NCI-H2227 (cell line): Measurements from ENCODE around the gene LTC4S.

ENCODE experiments used
- DNase-seq: peaks from one replicate; lab custom pipeline; 2025; ENCODE audit not compliant: unreplicated experiment; lab: John Stamatoyannopoulos, UW

LTC4S gene

GRCh38 chr5:179806250-179807048 is 12.7 kb downstream of the LTC4S start, which contains the start of gene MGAT4B:
MGAT4B (minus strand) TSS chr5:179806866; CDS start chr5:179806583, 283 bp downstream.
- peak; percentile 76 for DNase-seq

DNA sequence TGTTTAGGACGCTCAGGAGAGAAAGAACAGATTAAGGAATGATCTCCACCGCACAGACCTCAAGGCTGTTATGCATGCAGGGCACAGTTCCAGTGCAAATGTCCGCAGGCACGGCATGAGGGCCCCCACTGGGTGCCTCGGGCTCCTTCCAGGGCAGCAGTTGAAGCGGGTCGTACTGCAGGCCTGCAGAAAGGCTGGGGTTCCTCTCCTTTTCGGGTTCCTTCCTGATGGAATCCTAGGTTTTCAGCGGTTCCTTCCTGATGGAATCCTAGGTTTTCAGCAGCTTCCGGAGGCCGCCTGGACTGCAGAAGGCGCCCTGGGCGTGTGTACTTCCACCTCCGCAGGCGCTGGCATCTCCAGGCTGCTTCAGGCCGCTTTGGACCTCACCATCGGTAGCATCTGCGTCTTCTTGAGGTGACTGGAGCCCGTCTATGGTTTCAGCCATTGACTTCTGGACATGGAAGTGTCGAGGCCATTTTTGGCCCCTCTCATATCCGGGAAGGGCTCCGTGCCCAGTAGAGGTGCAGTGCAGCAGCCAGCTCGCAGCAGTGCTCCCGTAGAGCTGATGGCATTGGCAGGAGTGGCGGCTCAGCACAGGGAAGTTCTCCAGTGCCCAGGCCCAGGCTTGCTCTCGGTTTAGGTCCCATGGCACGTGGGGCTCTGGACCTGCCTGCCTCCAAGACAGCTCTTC is 18.5 kb downstream of the LTC4S start:
- no peak for DNase-seq

- DNase-seq: no peak
These were observed 19.3 kb downstream of the LTC4S start for GRCh38 chr5:179812997-179813607.

DNA sequence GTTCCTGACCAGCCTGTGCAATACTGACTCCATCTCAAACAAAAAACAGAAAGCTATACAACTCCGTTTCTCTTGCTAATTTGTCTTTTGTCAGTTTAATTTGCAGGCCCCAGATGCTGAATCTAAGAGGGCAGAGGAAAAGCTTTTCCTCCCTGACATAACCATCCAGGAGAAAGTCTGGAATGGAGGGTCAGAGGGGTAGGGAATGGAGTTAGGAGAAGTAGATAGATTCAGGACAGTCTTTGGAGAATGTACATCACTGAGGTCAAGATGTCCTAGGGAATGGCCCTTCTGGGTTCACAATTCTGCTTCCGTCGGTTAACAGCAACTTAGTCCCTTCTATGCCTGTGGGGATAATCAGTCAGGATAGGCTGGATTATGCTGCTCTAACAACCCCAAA is 20.3 kb downstream of the LTC4S start:
- no peak for DNase-seq

DNA sequence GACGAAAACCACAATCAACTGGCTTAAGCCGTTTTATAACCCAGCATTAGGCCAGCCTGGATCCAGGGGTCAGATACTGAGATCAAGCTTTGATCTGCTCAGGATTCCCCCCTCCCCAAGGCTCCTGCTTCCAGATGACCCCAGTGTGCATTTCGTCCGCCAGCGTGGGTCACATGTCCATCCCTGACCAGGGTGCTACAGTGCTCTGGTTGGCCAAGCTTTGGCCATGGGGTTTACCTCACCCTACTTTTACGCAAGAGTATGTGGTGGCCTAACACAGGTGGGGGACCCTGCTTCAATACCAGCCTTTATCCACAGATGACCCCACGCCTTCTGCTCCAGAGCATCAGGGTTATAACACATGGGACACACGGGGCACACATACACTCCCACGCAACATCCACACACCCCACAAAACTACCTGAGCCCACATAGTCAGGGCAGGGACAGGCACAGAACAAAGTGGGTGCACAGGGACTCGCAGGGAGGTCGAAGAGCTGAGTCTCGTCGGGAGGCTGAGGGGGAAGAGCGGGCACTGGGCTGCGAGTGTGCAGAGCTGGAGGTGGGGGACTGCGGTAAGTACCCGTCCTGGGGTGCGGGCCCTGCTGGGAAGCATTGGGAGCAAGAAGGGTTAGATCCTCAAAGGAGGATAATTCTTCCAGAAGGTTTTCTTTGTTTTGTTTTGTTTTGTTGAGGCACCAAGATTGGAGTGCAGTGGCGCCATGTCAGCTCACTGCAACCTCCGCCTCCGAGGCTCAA is 21.9 kb downstream of the LTC4S start:
- DNase-seq: no peak

DNA sequence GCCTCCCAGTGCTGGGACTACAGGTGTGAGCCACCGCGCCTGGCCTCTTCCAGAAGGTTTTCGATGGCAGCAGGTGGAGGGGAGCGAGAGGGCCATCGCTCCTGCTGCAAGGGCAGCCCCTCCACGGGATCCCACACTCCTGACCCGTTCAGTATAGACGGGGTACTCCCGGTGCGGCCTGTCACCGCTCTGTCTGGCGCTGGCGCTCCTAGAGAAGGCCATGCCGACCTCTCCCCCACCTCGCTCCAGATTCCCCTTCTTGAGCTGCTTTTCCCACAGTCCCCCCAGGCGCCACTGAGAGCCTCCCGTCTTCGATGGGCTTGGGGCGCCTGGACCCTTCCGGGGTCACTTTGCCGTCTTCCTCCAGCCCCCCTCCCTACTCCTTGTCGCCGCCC is 22.6 kb downstream of the LTC4S start:
- no peak for DNase-seq

DNA sequence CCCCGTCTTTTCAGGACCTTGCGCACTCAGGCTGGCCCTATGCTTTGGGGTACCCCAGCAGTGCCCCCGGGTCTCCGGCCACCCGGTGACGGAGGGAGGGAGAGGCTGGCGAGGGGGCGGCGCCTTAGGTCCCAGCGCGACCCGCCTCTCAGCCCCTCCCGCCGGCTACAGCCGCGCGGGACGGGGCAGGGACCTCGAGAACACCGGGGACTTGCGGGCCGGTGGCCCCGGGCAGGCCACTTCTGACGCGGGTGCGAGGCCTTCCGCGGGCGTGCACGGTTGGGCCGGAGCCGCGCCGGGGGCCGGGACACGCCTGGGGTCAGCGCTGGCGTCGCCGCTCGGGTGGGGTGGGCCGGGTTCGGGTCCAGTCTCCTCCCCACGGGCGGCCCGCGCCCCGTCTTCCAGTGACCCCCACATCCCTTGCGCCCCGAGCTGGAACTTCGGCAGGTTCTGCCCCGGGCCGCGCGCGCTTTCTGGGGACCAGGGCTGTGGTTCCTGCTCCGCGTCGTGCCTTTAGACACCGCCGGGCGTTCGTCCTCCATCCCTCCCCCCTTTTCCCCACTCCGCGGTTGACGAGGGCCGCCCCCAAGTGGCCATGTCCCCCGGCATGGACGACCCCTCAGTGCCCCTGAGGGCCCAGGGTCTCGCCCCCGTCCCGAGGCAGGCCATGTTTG is 23.1 kb downstream of the LTC4S start:
- no peak for DNase-seq

DNA sequence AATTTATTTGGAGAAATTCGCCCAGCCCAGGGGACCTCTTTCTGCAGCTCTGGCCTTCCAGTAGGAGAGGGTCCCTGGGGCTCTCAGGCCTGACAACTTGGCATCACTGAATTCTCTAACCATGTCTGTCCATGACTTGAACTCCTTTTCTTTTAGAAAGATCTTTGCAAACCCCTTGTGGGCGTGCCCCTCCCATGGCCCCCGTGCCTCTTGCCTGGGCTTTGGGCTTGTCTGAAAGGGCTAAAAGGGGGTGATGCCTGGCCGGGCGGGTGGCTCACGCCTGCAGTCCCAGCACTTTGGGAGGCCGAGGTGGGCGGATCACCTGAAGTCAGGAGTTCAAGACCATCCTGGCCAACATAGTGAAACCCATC is 23.7 kb downstream of the LTC4S start:
- no peak for DNase-seq

GRCh38 chr5:179817890-179818745 is 24.3 kb downstream of the LTC4S start:
- no peak for DNase-seq

GRCh38 chr5:179818746-179819295 is 25.0 kb downstream of the LTC4S start:
- peak; percentile 68 for DNase-seq

DNA sequence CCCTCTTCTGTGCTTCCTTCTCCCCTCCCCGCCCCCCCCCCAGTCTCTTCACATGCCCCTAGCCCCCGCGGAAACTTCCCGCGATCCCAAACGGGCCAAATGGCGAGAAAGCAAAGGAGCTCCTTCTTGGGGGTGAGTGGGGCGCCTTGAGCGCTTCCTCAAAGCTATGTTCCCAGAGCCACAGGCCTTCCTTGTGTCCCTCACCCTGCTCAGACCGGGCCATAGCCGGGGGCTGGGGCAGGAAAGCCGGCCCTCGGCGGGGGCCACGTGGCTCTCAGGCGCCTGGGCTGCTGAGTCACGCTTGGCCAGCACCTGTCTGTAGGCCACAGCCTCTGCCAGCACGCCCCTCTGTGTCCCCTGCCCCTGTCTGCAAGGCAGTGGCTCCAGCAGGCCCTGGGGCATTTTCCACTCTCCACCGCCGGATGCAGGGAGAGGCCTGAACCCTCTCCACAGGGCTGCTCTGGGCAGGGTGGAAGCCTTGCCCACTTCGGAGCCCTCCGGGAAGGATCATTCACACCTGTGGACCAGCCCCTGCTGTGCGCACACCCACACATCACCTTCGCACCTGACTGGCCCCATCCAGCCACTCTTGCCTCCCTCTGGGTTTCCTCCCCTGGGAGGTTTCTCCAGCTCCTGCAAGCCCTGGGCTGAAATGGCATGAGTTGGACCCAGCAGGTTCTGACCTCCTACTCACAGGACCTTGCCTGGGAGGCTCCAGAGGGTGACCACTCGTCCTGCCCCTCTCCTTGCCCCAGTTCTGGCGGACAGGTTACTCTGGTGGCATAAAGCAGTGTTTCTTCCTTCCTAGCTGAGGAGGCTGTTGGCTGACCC is 25.7 kb downstream of the LTC4S start:
- DNase-seq: peak; percentile 30

- DNase-seq: no peak
These were observed 26.3 kb downstream of the LTC4S start for GRCh38 chr5:179820127-179820482.

DNA sequence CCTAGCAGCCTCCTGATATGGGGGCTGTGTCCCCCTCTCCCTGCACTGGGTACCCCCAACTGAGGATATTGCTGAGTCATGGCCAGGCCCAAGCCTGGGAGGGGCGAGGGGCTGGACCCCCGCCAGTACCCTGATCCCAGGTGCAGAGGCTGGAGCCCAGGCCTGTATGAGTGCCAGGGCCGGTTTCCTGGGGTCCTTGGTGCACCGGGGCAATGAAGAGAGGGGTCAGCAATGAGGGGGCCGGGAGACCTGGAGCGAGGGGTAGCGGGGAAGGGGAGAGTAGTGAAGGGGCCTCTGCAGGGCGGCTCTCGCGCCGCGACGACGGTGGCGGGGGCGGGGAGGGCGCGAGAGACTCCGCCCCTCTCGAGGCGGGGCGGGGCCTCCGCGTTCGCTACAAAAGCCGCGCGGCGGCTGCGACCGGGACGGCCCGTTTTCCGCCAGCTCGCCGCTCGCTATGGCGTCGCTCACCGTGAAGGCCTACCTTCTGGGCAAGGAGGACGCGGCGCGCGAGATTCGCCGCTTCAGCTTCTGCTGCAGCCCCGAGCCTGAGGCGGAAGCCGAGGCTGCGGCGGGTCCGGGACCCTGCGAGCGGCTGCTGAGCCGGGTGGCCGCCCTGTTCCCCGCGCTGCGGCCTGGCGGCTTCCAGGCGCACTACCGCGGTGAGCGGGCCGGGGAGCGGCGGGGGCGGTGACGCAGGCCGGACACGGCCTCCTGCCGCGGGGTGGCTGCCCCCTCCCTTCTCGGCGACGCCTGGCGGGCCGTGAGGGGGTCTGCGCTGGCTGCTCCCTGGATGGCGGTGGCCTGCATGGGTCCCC is 26.9 kb downstream of the LTC4S start, which contains the start of gene SQSTM1:
Gene SQSTM1, plus strand, starts transcription at position 423 of the 815 bp plus-strand sequence. Its CDS starts 32 bp downstream, at position 455.
- DNase-seq: peak; percentile 84

DNA sequence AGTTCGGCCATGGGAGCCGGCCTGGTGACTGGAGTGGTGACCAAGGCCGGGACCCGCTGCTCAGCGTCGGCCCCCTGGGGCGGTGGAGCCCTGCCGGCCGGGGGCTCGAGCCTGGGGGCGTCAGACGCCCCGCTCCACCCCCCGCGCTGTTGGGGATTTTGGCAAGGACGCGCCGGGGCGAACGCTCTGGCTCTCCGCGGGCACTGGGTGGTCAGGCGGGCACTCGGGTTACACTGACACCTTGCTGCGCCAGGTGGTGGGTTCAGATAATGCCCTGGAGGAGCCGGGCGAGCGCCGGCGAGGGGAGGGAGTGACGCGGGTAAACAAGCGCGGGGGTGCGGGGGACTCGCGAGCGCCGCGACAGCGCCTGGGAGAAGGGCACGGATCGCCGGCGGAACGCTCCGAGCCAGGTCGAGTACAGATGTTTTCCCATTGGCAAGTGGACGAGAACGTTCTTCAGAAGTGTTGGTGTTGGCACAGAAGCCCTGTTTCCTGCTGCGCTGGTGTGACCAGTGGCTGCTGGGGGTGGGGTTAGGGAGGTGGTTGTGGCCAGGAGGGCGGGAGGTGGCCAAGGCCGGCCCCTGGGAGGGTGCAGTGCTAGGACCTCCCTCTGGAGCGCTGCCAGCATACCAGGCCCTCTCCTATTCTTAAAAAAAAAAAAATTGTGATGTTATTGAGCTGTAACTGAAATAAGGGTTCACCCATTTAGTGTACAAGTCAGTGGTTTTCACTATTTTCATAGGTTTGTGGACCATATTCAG is 27.7 kb downstream of the LTC4S start:
- peak; percentile 79 for DNase-seq

- DNase-seq: no peak
These were observed 28.3 kb downstream of the LTC4S start for GRCh38 chr5:179822059-179822432.

GRCh38 chr5:179822444-179822990 is 28.7 kb downstream of the LTC4S start:
- no peak for DNase-seq
